H1 (cell line): ENCODE data around the gene MEN1. TPM values are rescaled to one million over a fixed set of nuclear protein-coding genes. Genes with fewer than 3 reads are reported as not detected.

Experiments used
- CTCF ChIA-PET: fragments of 300-600 bp; sonication (Branson Sonifier 250); formaldehyde crosslinking; loops from one replicate; lab custom pipeline; 2021; ENCODE audit not compliant: partially characterized antibody; lab: Charles Lee
- POLR2A ChIA-PET: fragments of 300-600 bp; sonication (Branson Sonifier 250); formaldehyde crosslinking; loops from one replicate; lab custom pipeline; 2021; ENCODE audit warnings: inconsistent platforms; ENCODE audit not compliant: partially characterized antibody; lab: Charles Lee
- DNase-seq, 2 experiments: peaks; one replicate each; pipeline versions ENCODE4 v3.0.0 to v3.0.0-alpha.2; 2010 to 2022; ENCODE audit warnings: low spot score in 2 of 2, low read depth in 1 of 2, mixed read lengths in 1 of 2
- FAIRE-seq: peaks from 2 replicates; lab custom pipeline; 2011; peaks lifted over from hg19 to GRCh38; lab: Jason Lieb, UNC
- H2AFZ ChIP-seq: 2 replicates; pipeline ENCODE4 v1.8.1; 2012; ENCODE audit warnings: low read length, inconsistent platforms
- H2AK5ac ChIP-seq: 2 replicates; pipeline ENCODE4 v1.6.1; 2013; ENCODE audit warnings: low read depth, low read length
- H2BK120ac ChIP-seq: replicated peaks from 2 replicates; pipeline ENCODE3; 2013; ENCODE audit warnings: low read depth, low read length, inconsistent platforms
- H2BK12ac ChIP-seq: 2 replicates; pipeline ENCODE4 v1.6.1; 2013; ENCODE audit warnings: low read depth, low read length
- H2BK15ac ChIP-seq: 2 replicates; pipeline ENCODE4 v1.6.1; 2013; ENCODE audit warnings: low read length
- H2BK20ac ChIP-seq: 2 replicates; pipeline ENCODE4 v1.6.1; 2013; ENCODE audit warnings: low read length
- H2BK5ac ChIP-seq: 2 replicates; pipeline ENCODE4 v1.6.1; 2013; ENCODE audit warnings: low read depth, low read length
- H3K14ac ChIP-seq: 2 replicates; pipeline ENCODE4 v1.6.1; 2013; ENCODE audit warnings: inconsistent platforms; ENCODE audit not compliant: insufficient read length
- H3K18ac ChIP-seq: 2 replicates; pipeline ENCODE4 v1.6.1; 2013; ENCODE audit warnings: low read length; ENCODE audit errors: extremely low read depth
- H3K23ac ChIP-seq: 2 replicates; pipeline ENCODE4 v1.6.1; 2013; ENCODE audit warnings: inconsistent platforms; ENCODE audit not compliant: insufficient read length
- H3K23me2 ChIP-seq: 2 replicates; pipeline ENCODE4 v1.6.1; 2013; ENCODE audit warnings: low read depth, low read length
- H3K27ac ChIP-seq: 2 replicates; pipeline ENCODE4 v1.6.1; 2011; ENCODE audit warnings: low read depth, low read length, inconsistent platforms
- H3K27me3 ChIP-seq, 4 experiments: replicated peaks in 1 of 4; 1 replicate in 1 of 4; 2 replicates in 3 of 4; pipeline versions ENCODE4 v1.6.1 to v1.8.1; 2011 to 2013; ENCODE audit warnings: low read length in 3 of 4, mild to moderate bottlenecking in 3 of 4, inconsistent platforms in 2 of 4, mixed read lengths in 2 of 4, moderate library complexity in 1 of 4; ENCODE audit not compliant: control insufficient read depth in 3 of 4, insufficient read depth in 3 of 4; ENCODE audit errors: extremely low read depth in 1 of 4
- H3K36me3 ChIP-seq, 4 experiments: 2 replicates each; pipeline versions ENCODE4 v1.6.1 to v1.8.1; 2011 to 2013; ENCODE audit warnings: mild to moderate bottlenecking in 4 of 4, low read length in 3 of 4, moderate library complexity in 2 of 4, control low read depth in 1 of 4, inconsistent platforms in 1 of 4; ENCODE audit not compliant: insufficient read depth in 4 of 4, control insufficient read depth in 2 of 4
- H3K4ac ChIP-seq: replicated peaks from 2 replicates; pipeline ENCODE3; 2013; ENCODE audit warnings: low read length, low read depth, mixed read lengths, inconsistent platforms; ENCODE audit not compliant: insufficient read length
- H3K4me1 ChIP-seq, 4 experiments: replicated peaks in 1 of 4; 1 replicate in 1 of 4; 2 replicates in 3 of 4; pipeline versions ENCODE4 v1.6.1 to v1.8.1; 2011 to 2013; ENCODE audit warnings: low read length in 3 of 4, inconsistent platforms in 2 of 4, mixed read lengths in 1 of 4; ENCODE audit not compliant: insufficient read depth in 4 of 4, control insufficient read depth in 3 of 4
- H3K4me2 ChIP-seq, 2 experiments: 2 replicates each; pipeline versions ENCODE4 v1.6.1 to v1.8.1; 2011 to 2013; ENCODE audit warnings: low read depth in 2 of 2, low read length in 2 of 2, control low read depth in 1 of 2, inconsistent platforms in 1 of 2, mild to moderate bottlenecking in 1 of 2; ENCODE audit not compliant: insufficient read depth in 1 of 2
- H3K4me3 ChIP-seq, 4 experiments: fragments of 200-600, 300-600 bp in 1 of 4; sonication (generic), shearing (Covaris generic), sonication (Bioruptor Twin) in 1 of 4; 2 replicates each; pipeline versions ENCODE4 v1.5.1 to v1.8.1; 2011 to 2016; ENCODE audit warnings: low read length in 4 of 4, low read depth in 3 of 4, control low read depth in 2 of 4, inconsistent platforms in 2 of 4, mild to moderate bottlenecking in 2 of 4, mixed read lengths in 1 of 4, moderate library complexity in 1 of 4; ENCODE audit not compliant: insufficient read depth in 2 of 4; ENCODE audit errors: extremely low read depth in 1 of 4
- H3K56ac ChIP-seq: replicated peaks from 2 replicates; pipeline ENCODE3; 2013; ENCODE audit warnings: low read depth, mild to moderate bottlenecking, mixed read lengths, low read length, inconsistent platforms; ENCODE audit not compliant: insufficient read length
- H3K79me1 ChIP-seq: 2 replicates; pipeline ENCODE4 v1.6.1; 2013; ENCODE audit warnings: low read depth, low read length, control low read depth
- H3K79me2 ChIP-seq, 2 experiments: 2 replicates each; pipeline versions ENCODE4 v1.6.1 to v1.8.1; 2012 to 2013; ENCODE audit warnings: low read length in 2 of 2, mild to moderate bottlenecking in 2 of 2, inconsistent platforms in 1 of 2; ENCODE audit not compliant: insufficient read depth in 2 of 2, control insufficient read depth in 1 of 2
- H3K9ac ChIP-seq, 4 experiments: replicated peaks in 1 of 4; 1 replicate in 1 of 4; 2 replicates in 3 of 4; pipeline versions ENCODE4 v1.6.1 to v1.8.1; 2011 to 2013; ENCODE audit warnings: low read depth in 3 of 4, low read length in 3 of 4, control low read depth in 2 of 4, mild to moderate bottlenecking in 2 of 4, moderate library complexity in 2 of 4, inconsistent platforms in 1 of 4; ENCODE audit errors: extremely low read depth in 1 of 4
- H3K9me3 ChIP-seq, 2 experiments: 2 replicates each; pipeline versions ENCODE4 v1.6.1 to v1.8.1; 2012 to 2013; ENCODE audit warnings: mild to moderate bottlenecking in 2 of 2, moderate library complexity in 2 of 2, control low read depth in 1 of 2, inconsistent platforms in 1 of 2, low read depth in 1 of 2, low read length in 1 of 2, mixed read lengths in 1 of 2; ENCODE audit not compliant: insufficient read depth in 2 of 2
- H4K20me1 ChIP-seq, 2 experiments: replicated peaks in 1 of 2; 2 replicates each; pipeline versions ENCODE3 to v1.8.1; 2011 to 2013; ENCODE audit warnings: inconsistent platforms in 2 of 2, low read length in 2 of 2, mild to moderate bottlenecking in 1 of 2; ENCODE audit not compliant: insufficient read depth in 2 of 2, control insufficient read depth in 1 of 2
- H4K5ac ChIP-seq: 2 replicates; pipeline ENCODE4 v1.6.1; 2013; ENCODE audit warnings: low read length, low read depth, mixed read lengths, inconsistent platforms; ENCODE audit not compliant: insufficient read length
- H4K8ac ChIP-seq: 2 replicates; pipeline ENCODE4 v1.8.0; 2013; ENCODE audit warnings: mild to moderate bottlenecking, moderate library complexity, low read length, inconsistent platforms; ENCODE audit not compliant: insufficient read depth; ENCODE audit errors: extremely low read depth
- H4K91ac ChIP-seq: replicated peaks from 2 replicates; pipeline ENCODE3; 2013; ENCODE audit warnings: low read length, mixed read lengths, inconsistent platforms; ENCODE audit not compliant: insufficient read length
- BCL11A ChIP-seq, 2 experiments: IDR thresholded peaks; one replicate each; pipeline ENCODE4 v1.6.1; 2011; ENCODE audit warnings: low read depth in 2 of 2, low read length in 2 of 2, mild to moderate bottlenecking in 2 of 2
- CBX5 ChIP-seq: fragments of 300-800, 300-1000 bp; sonication (generic); IDR thresholded peaks from 2 replicates; pipeline ENCODE4 v1.7.1; 2016; ENCODE audit warnings: antibody characterized with exemption, low read length, low read depth
- EP300 ChIP-seq, 2 experiments: IDR thresholded peaks; 1 replicate in 1 of 2; 2 replicates in 1 of 2; pipeline ENCODE4 v1.6.1; 2011 to 2012; ENCODE audit warnings: low read depth in 2 of 2, low read length in 2 of 2, mild to moderate bottlenecking in 2 of 2, borderline replicate concordance in 1 of 2, inconsistent platforms in 1 of 2, moderate library complexity in 1 of 2
- EZH2 ChIP-seq: fragments of 200-600 bp; sonication (generic); IDR thresholded peaks from 2 replicates; pipeline ENCODE4 v1.7.1; 2012; ENCODE audit warnings: low read depth, mild to moderate bottlenecking, moderate library complexity, low read length, inconsistent platforms; ENCODE audit not compliant: severe bottlenecking
- GABPA ChIP-seq: IDR thresholded peaks from 2 replicates; pipeline ENCODE4 v1.6.1; 2011; ENCODE audit warnings: mild to moderate bottlenecking, low read length, moderate library complexity, borderline replicate concordance; ENCODE audit not compliant: insufficient read depth
- JUND ChIP-seq: IDR thresholded peaks from 2 replicates; pipeline ENCODE4 v1.6.1; 2011; ENCODE audit warnings: mild to moderate bottlenecking, improper control_type of control experiment, low read length
- KDM1A ChIP-seq: fragments of 200-600, 300-600 bp; sonication (generic); IDR thresholded peaks from 2 replicates; pipeline ENCODE4 v1.7.1; 2016; ENCODE audit warnings: mild to moderate bottlenecking, low read length, borderline replicate concordance
- MAFK ChIP-seq: IDR thresholded peaks from 2 replicates; pipeline ENCODE4 v1.6.1; 2012; ENCODE audit warnings: low read depth, mild to moderate bottlenecking, improper control_type of control experiment, low read length
- SP2 ChIP-seq: IDR thresholded peaks from 2 replicates; pipeline ENCODE4 v1.6.1; 2012; ENCODE audit warnings: mild to moderate bottlenecking, low read length, inconsistent platforms
- SP4 ChIP-seq: IDR thresholded peaks from 2 replicates; pipeline ENCODE4 v1.6.1; 2012; ENCODE audit warnings: low read length, inconsistent platforms
- TBP ChIP-seq: IDR thresholded peaks from 2 replicates; pipeline ENCODE4 v1.6.1; 2011; ENCODE audit warnings: low read depth, low read length, improper control_type of control experiment
- WGBS, 2 experiments: shearing (Covaris generic) in 1 of 2; methylation state at CpG; one replicate each; pipeline versions ENCODE4 v1.1.6 to v1.1.7; 2013 to 2015; ENCODE audit warnings: low lambda C conversion rate in 2 of 2, mixed read lengths in 2 of 2, inconsistent platforms in 1 of 2, low coverage in 1 of 2, missing lambda C conversion rate in 1 of 2; ENCODE audit not compliant: insufficient replicate concordance in 2 of 2, insufficient coverage in 1 of 2, insufficient read length in 1 of 2; ENCODE audit errors: extremely low coverage in 1 of 2, missing lambda C conversion rate in 1 of 2; 5-methylcytosine and 5-hydroxymethylcytosine counted together
- polyA plus RNA-seq, 7 experiments: library from polyadenylated mRNA; depleted of rRNA in 3 of 7; stranded (reverse) in 5 of 7; unstranded in 2 of 7; fragments of >200 nt in 5 of 7; fragments of 200-250 nt in 2 of 7; gene quantifications; 1 replicate in 5 of 7; 2 replicates in 1 of 7; 4 replicates in 1 of 7; pipeline versions ENCODE4 v1.2.1 to v1.2.3, GENCODE V29; 2011 to 2013; ENCODE audit warnings: missing spikeins in 2 of 7, mixed read lengths in 2 of 7
- total RNA-seq: library from RNA; stranded (reverse); fragmentation: NEBNext Ultra II Directional; extraction: Animal tissue kit (Norgen Biotek cat#: 25700); gene quantifications from 2 replicates; pipeline ENCODE4 v1.2.1, GENCODE V29; 2021

Gene MEN1
- total and polyA plus RNA-seq, 2 of the 8 experiments (the other 6 are each of a cell fraction or from before 2014, with no cell fraction given): 47.2 to 56.3 TPM

- peak in 1 of 2 experiments; percentile 89 for DNase-seq
- no peak overlapping the region for H3K4me3 ChIP-seq
- no peak overlapping the region for H3K27ac ChIP-seq
- no peak overlapping the region for H3K4me2 ChIP-seq
- H3K27me3 ChIP-seq: no peaks in the 10 kb centered on the region
- no peaks in the 10 kb centered on the region for H3K23me2 ChIP-seq
- no peaks in the 10 kb centered on the region for H3K36me3 ChIP-seq
- no peak overlapping the region for H3K23ac ChIP-seq
- no peak overlapping the region for H4K91ac ChIP-seq
- H2BK5ac ChIP-seq: peak overlapping the region; percentile 32; the same call in 1 of the 2 replicates
- ChIA-PET POLR2A (interaction anchor here (0.9 to 1.8 kb wide), 4 partner anchors 9 to 18 kb away, joined by 3 to 4 read pairs (median 4); partner anchors contain the start of gene SF1), CTCF (interaction anchor here (0.7 to 5.2 kb wide), 15 partner anchors 9 to 322 kb away, joined by 3 to 31 read pairs (median 3); partner anchors contain the start of genes CDC42BPG, MEN1 and SF1)
- 0 out of 2 replicates have a peak overlapping the region, but pooled peaks have one; percentile 44 for H2BK12ac ChIP-seq
- H4K8ac ChIP-seq: peak overlapping the region; percentile 82; the same call in 1 of the 2 replicates
- H3K79me1 ChIP-seq: no peaks in the 10 kb centered on the region
- no peak overlapping the region for H3K9ac ChIP-seq
- no peak overlapping the region for H3K56ac ChIP-seq
- no peaks in the 10 kb centered on the region for H3K4me1 ChIP-seq
- H3K79me2 ChIP-seq: no peaks in the 10 kb centered on the region
- H3K4ac ChIP-seq: no peak overlapping the region
- FAIRE-seq: peak; percentile 48
- no peaks in the 10 kb centered on the region for H3K9me3 ChIP-seq
- H4K5ac ChIP-seq: no peak overlapping the region
- no peak overlapping the region for H2AFZ ChIP-seq
- peaks cover 0 to 3% of the 10 kb centered on the region in 2 experiments for H4K20me1 ChIP-seq
- no peak overlapping the region for H3K18ac ChIP-seq
- no peak overlapping the region for H3K14ac ChIP-seq
- WGBS, 2 experiments: 52% methylated on average over 15 of the region's 15 CpGs; no CpG with 5 or more reads in 1 of the 2 experiments
- no peak overlapping the region for H2BK20ac ChIP-seq
- H2AK5ac ChIP-seq: no peak overlapping the region
- H2BK15ac ChIP-seq: 0 out of 2 replicates have a peak overlapping the region, but pooled peaks have one; percentile 77
- no peak overlapping the region for H2BK120ac ChIP-seq
- no peak for TF ChIP-seq MAFK
- no peak for TF ChIP-seq SP4
- no peak for TF ChIP-seq KDM1A
- TF ChIP-seq JUND: no peak
- no peak for TF ChIP-seq CBX5
- peak; percentile 60; the same call in 1 of the 2 replicates for TF ChIP-seq GABPA
- TF ChIP-seq EZH2: no peak
- no peak for TF ChIP-seq EP300 (IDR thresholded peaks at IDR 0.05; ENCODE audit: borderline replicate concordance in 1 of 2, low read depth in 2 of 2, low read length in 2 of 2)
- TF ChIP-seq SP2: no peak
- no peak for TF ChIP-seq BCL11A (IDR thresholded peaks at IDR 0.05; ENCODE audit: low read depth in 2 of 2, low read length in 2 of 2)
- TF ChIP-seq TBP: no peak
These were observed 22.6 kb downstream of the MEN1 start for GRCh38 chr11:64787526-64788320.
